Measurements from ENCODE around the gene STRA8. TPM values are rescaled to one million over a fixed set of nuclear protein-coding genes. Genes with fewer than 3 reads are reported as not detected.

STRA8 gene
- total and polyA plus RNA-seq, 3 donors from 2014 or later: 0.87 to 3.5 (median 1.4) TPM

GRCh38 chr7:135275971-135276580, 42.4 kb downstream of the STRA8 start:
- no peak for TF ChIP-seq POLR2A (IDR thresholded peaks at IDR 0.05)
- TF ChIP-seq, protein P1, sequence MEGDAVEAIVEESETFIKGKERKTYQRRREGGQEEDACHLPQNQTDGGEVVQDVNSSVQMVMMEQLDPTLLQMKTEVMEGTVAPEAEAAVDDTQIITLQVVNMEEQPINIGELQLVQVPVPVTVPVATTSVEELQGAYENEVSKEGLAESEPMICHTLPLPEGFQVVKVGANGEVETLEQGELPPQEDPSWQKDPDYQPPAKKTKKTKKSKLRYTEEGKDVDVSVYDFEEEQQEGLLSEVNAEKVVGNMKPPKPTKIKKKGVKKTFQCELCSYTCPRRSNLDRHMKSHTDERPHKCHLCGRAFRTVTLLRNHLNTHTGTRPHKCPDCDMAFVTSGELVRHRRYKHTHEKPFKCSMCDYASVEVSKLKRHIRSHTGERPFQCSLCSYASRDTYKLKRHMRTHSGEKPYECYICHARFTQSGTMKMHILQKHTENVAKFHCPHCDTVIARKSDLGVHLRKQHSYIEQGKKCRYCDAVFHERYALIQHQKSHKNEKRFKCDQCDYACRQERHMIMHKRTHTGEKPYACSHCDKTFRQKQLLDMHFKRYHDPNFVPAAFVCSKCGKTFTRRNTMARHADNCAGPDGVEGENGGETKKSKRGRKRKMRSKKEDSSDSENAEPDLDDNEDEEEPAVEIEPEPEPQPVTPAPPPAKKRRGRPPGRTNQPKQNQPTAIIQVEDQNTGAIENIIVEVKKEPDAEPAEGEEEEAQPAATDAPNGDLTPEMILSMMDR (IDR thresholded peaks at IDR 0.05): no peak
- intact Hi-C loops (cut with DNase I; ENCODE audit: low total_unique reads): loop anchor here (10.0 kb wide), 2 partner anchors 289 to 369 kb away; no protein-coding TSS in a partner anchor
- no peak overlapping the region for H3K4me3 ChIP-seq
- 94 to 95% methylated on average over 10 of the region's 10 CpGs for WGBS, 2 donors
- H3K4me1 ChIP-seq: no peaks in the 10 kb centered on the region
- no peaks in the 10 kb centered on the region for H3K36me3 ChIP-seq (ENCODE audit: low read depth, missing control alignments)
- no peaks in the 10 kb centered on the region for H3K27me3 ChIP-seq
- no peak for DNase-seq
- no peaks in the 10 kb centered on the region for H3K9me3 ChIP-seq
- no peak overlapping the region for H3K27ac ChIP-seq

DNA sequence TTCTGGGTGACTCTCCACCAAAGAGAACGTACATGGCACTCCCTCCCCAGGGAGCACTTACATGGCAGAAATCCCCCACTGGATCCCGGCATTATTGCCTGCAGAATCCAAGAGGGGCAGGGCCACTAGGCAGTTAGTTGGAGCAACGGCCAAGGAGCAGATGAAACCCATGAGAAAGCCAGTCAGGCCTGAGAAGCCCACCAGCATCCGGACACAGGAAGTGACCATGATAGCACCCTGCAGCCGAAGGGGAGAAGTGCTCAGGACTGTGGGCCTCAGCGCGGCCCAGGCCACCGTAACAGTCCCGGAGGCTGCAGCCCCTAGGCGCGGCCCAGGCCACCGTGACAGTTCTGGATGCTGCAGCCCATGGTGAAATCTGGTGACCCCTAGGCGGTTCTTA, 43.5 kb downstream of the STRA8 start:
- intact Hi-C loops (cut with DNase I; ENCODE audit: low total_unique reads): loop anchor here (10.0 kb wide), 2 partner anchors 288 to 368 kb away; no protein-coding TSS in a partner anchor
- H3K27me3 ChIP-seq: no peaks in the 10 kb centered on the region
- H3K27ac ChIP-seq: no peak overlapping the region
- no peak for TF ChIP-seq POLR2A (IDR thresholded peaks at IDR 0.05)
- TF ChIP-seq, protein P1 (IDR thresholded peaks at IDR 0.05): no peak
- H3K9me3 ChIP-seq: no peaks in the 10 kb centered on the region
- H3K36me3 ChIP-seq (ENCODE audit: low read depth, missing control alignments): no peaks in the 10 kb centered on the region
- H3K4me3 ChIP-seq: no peak overlapping the region
- WGBS, 2 donors: 78 to 83% methylated on average over 12 to 13 of the region's 13 CpGs
- no peak for DNase-seq
- H3K4me1 ChIP-seq: no peaks in the 10 kb centered on the region

DNA sequence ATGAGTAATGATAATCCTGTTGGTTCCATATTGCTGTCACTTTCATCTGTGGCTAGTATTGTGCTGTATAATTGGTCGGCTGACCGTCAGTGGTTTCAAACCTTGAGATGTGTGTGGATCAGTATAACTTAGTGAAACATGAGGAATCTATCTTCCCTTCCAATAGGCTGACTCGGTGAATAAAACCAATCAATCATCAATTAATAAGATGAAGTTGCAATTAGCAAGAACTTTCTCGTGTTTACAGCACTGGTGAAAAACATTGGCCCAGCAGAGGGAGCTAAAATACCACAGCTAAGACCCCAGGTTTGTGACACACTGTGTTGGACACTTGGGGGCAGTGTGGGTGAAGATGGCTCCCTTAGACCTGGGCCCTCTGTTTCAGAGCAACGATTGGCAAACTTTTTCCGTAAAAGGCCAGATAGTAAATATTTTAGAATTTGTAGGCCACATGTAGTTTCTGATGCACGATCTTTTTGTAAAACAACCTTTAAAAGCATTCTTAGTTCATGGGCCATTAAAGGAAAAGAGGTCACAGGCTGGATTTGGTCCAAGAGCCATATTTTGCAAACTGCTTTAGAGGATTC, 47.8 kb downstream of the STRA8 start:
- Histone ChIP-seq H3K4me3 (no peak overlapping the region), H3K9me3 (no peaks in the 10 kb centered on the region), H3K4me1 (no peaks in the 10 kb centered on the region), H3K36me3 (ENCODE audit: low read depth, missing control alignments) (no peaks in the 10 kb centered on the region), H3K27me3 (no peaks in the 10 kb centered on the region), H3K27ac (no peak overlapping the region)
- WGBS, 2 donors: 21 to 22% methylated on average over 7 of the region's 7 CpGs
- peak; percentile 95 for DNase-seq
- intact Hi-C loops (cut with DNase I; ENCODE audit: low total_unique reads): no loop called here
- TF ChIP-seq POLR2A (IDR thresholded peaks at IDR 0.05): no peak
- TF ChIP-seq, protein P1 (IDR thresholded peaks at IDR 0.05): peak; percentile 89 to 97 (median 96)

DNA sequence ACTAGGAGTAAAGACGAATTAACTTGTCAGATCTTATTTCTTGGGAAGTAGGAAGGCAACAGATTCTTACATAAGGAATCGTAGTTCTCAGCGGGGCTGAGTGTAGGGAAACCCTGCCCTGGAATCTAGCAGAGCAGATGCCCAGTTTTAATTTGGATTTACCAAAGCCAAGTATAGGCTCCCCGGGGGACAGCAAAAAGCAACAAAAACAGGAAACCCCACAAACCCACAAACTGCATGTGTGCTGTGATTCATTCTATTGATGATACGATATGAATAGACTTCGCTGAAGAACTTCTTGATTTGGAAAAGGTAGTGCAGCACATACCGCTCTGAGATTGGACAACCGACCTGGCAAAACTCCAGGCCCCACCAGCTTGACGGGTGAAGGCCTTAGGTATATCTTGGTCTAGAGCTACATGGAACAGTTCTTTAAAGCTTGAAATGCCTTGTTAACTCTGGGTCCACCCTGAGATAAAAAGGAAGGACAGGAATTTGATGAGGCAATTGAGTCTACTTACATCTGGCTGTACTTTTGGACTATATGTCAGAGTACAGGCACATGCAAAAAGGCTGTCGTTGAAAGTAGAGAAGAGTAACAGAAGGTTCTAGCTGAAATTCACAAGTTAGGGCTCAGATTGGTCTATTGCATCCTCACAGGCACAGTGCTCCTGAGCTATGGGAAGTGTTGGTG, 49.1 kb downstream of the STRA8 start:
- no peak overlapping the region for H3K4me3 ChIP-seq
- H3K9me3 ChIP-seq: no peaks in the 10 kb centered on the region
- no peaks in the 10 kb centered on the region for H3K27me3 ChIP-seq
- no peak overlapping the region for H3K27ac ChIP-seq
- H3K36me3 ChIP-seq (ENCODE audit: low read depth, missing control alignments): no peaks in the 10 kb centered on the region
- H3K4me1 ChIP-seq: no peaks in the 10 kb centered on the region
- intact Hi-C loops (cut with DNase I; ENCODE audit: low total_unique reads): no loop called here
- no peak for DNase-seq
- WGBS, 2 donors: 87 to 89% methylated on average over 10 of the region's 10 CpGs
- no peak for TF ChIP-seq POLR2A (IDR thresholded peaks at IDR 0.05)
- TF ChIP-seq, protein P1 (IDR thresholded peaks at IDR 0.05): no peak
